NCI-H526 (cell line): ENCODE data around the gene CKMT1B.
"Not testable (repeated sequence)": the region's sequence is repeated elsewhere in the genome, so short reads cannot be mapped to it uniquely, and the experiment has no call there.

Experiments
- DNase-seq, 2 experiments: peaks; one replicate each; lab custom pipeline; 2025; lab: John Stamatoyannopoulos, UW

CKMT1B gene

GRCh38 chr15:43593328-43594190, at the start of gene CKMT1B:
Gene CKMT1B (plus strand): TSS chr15:43594027. CDS start chr15:43594219, 192 bp downstream.
- not testable (repeated sequence) for DNase-seq

DNA sequence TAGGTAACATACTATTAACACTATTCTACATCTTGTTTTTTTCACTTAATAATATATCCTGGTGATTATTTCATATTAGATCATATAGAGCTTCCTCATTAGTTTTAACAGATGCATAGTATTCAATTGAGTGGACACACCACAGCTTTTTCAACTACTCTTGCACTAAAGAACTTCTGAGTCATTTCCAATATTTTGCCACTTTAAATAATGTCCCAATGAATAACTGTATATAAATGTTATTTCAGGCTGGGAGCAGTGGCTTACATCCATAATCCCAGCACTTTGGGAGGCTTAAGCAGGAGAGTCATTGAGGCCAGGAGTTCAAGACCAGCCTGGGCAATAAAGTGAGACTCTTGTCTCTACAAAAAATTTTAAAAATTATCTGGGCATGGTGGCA, 49.6 kb upstream of the CKMT1B start:
- no peak for DNase-seq

GRCh38 chr15:43545426-43545825, 48.4 kb upstream of the CKMT1B start:
- no peak for DNase-seq

- no peak for DNase-seq
Observed at GRCh38 chr15:43547539-43547938, 46.3 kb upstream of the CKMT1B start.

DNA sequence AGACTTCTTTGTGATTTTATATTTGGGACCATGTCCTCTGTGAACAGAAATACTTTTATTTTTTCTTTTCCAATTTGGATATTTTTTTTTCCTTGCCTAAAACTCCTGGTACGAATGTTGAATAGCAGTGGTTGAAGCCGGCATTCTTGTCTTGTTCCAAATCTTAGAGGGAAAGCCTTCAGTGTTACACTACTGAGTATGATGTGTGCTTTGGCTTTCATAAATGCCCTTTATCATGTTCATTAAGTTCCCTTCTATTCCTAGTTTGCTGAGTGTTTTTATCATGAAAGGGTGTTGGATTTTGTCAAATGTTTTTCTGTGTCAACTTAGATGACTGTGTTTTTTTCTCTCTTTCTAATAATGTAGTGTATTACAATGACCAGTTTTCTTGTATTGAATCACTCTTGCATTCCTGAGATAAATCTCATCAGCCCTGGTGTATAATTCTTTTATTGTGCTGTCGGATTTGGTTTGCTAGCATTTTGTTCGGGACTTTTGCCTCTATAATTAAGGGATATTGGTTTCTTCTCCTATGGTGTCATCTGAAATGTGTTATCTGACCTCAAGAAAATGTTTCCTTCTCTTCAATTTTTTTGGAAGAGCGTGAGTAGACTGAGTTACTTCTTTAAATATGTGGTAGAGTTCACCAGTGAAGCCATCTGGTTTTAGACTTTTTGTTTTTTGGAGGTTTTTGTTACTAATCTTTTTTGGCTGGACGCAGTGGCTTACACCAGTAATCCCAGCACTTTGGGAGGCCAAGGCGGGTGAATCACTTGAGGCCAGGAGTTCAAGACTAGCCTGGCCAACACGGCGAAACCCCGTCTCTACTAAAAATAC, 43.1 kb upstream of the CKMT1B start:
- DNase-seq = no peak

DNA sequence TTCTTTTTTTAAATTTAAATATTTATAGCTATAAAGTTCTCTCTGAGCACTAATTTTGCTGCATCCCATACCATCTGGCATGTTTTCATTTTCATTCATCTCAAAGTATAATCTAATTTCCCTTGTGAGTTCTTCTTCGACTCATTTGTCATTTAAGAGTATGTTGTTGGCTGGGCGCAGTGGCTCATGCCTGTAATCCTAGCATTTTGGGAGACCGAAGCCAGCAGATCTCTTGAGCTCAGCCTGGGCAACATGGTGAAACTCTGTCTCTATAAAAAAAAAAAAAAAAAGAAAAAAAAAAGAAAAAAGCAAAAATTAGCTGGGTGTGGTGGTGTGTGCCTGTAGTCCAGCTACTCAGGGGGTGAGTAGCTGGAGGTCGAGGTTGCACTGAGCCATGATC, 41.6 kb upstream of the CKMT1B start:
- no peak for DNase-seq

- DNase-seq = no peak
Observed at GRCh38 chr15:43552986-43553385, 40.8 kb upstream of the CKMT1B start.

DNA sequence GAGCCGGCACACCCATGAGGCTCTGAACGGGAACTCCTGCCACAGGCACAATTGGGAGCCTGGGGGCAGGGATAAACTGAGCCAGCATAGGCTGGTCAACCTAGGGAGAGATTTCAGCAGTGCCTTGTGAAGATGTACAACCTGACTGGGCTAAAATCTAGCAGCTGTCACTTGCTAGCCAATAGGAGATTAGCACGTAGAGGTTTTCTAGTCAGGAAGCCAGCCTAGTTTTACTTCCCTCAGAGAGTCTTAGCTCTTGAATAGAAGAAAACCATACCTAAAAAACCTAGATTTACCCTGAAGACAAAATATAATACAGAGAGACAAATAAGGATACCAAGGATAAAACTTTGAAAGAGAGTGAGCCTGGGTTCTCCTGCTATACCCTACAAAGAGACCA, 31.1 kb upstream of the CKMT1B start:
- DNase-seq = not testable (repeated sequence)

DNA sequence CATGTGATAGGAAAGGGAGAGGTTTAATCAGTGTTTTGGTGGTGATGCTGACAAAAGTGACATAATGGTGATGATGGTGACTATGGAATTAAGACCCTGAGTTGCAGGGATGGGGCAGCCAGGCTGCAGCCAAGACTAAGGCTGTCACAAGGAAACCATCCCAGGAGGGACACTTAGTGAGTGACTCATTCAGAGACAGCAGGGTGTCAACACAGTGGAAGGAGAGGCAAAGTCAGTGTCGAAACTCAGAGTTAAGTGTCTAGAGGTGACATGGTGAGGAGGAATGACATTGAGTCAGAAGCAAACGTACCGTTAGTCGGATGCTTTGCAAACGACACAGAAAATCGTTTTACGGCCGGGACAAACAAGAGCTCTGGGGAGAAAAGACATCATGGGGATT, 30.0 kb upstream of the CKMT1B start:
- not testable (repeated sequence) for DNase-seq

- not testable (repeated sequence) for DNase-seq
Observed at GRCh38 chr15:43566615-43567014, 27.2 kb upstream of the CKMT1B start.

- DNase-seq = not testable (repeated sequence)
Observed at GRCh38 chr15:43574607-43575006, 19.2 kb upstream of the CKMT1B start.

DNA sequence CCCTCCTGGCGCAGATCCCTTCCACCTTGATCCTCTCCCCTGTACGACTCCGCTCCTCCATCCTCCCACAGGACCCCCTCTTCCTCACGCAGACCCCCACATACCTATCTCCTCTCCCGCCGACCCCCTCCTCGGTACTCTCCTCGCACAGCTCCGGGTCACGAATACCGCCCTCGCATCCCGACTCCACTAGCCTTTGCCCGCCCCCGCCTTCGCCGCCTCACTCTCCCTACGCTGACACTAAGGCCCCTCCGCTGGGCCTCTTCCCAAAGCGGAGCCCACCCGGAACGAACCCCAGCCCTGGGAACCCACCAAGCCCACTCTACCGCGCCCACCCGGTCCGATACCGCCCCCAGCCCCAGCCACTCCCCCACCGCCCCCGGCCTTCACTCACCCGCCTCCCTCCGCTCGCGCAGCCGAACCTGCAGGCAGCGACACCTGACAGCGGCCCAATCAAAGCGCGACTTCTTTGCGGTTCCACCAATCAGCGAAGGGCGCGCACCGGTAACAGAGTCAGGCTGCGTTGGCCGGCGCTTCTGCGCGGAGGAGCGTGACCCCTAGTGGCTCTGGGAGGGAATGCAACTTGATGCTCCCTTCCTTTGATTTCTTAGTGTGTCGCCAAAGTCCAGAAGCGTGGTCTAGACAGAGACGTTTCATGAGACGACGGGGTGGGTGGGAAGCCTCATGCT, 3.9 kb upstream of the CKMT1B start, which contains the start of gene PPIP5K1:
PPIP5K1 (minus strand) TSS at position 431 of the 689 bp plus-strand sequence. CDS start 5,704 bp downstream, outside the sequence.
- not testable (repeated sequence) for DNase-seq

- not testable (repeated sequence) for DNase-seq
Observed at GRCh38 chr15:43592841-43593240, 986 bp upstream of the CKMT1B start.

GRCh38 chr15:43599131-43599530, 5.3 kb downstream of the CKMT1B start:
- DNase-seq = not testable (repeated sequence)

- not testable (repeated sequence) for DNase-seq
Observed at GRCh38 chr15:43600200-43600599, 6.4 kb downstream of the CKMT1B start.

- peak; percentile 13 to 30 for DNase-seq
Observed at GRCh38 chr15:43602233-43602632, 8.4 kb downstream of the CKMT1B start.

- DNase-seq = not testable (repeated sequence)
Observed at GRCh38 chr15:43617750-43618149, 23.9 kb downstream of the CKMT1B start.

GRCh38 chr15:43618700-43619099, 24.9 kb downstream of the CKMT1B start, which contains the start of gene STRC:
Gene STRC (minus strand): TSS chr15:43618800. CDS start chr15:43618722, 78 bp downstream.
- not testable (repeated sequence) for DNase-seq

DNA sequence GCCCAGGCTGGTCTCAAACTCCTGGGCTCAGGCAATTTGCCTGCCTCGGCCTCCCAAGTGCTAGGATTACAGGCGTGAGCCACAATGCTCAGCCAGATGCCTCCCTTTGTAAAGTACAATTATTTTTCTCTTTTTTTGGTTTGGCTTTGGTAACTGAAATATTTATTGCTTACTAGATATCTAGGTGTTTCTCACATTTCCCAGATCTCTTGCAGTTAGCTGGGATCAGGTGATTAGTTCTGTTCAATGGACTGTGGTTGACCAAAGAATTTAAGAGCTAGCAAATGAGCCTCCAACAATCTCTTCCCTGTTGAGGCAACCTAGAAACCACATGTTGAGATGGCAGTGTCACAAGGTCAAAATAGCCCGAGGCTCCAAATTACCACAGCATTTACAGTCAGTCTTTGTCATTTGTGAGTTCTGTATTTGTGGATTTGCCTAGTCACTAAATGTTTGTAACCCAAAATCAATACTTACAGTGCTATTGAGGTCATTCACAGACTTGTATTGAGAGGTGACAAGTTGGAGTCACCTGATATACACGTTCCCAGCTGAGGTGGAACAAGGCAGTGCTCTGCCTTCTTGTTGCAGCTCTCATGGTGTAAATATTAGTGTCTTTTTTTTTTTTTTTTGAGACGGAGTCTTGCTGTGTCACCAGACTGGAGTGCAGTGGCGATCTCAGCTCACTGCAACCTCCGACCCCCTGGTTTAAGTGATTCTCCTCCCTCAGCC, 28.4 kb downstream of the CKMT1B start:
- DNase-seq = not testable (repeated sequence)

GRCh38 chr15:43625106-43625505, 31.3 kb downstream of the CKMT1B start:
- no peak for DNase-seq

DNA sequence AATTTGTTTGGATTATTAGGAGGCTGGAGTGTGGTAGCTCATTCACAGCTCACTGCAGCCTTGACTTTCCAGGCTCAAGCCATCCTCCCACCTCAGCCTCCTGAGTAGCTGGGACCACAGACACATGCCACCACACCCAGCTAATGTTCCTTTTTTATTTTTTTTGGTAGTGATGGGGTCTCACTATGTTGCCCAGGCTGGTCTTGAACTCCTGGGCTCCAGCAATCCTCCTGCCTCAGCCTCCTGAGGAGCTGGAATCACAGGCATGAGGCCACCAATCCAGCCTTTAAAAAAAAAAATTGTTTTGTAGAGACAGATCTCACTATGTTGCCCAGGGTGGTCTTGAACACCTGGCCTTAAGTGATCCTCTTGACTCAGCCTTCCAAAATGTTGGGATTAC, 33.1 kb downstream of the CKMT1B start:
- DNase-seq = not testable (repeated sequence)
